ENCODE data around the gene TAB2. TPM values are rescaled to one million over a fixed set of nuclear protein-coding genes. Genes with fewer than 3 reads are reported as not detected.
A peak's percentile ranks its signal among the peaks of the same experiment; 100 is the strongest.

Gene TAB2
- total RNA-seq, 1 donor from 2014 or later: 50.6 TPM

- no peak overlapping the region for H3K4me3 Mint-ChIP-seq (ENCODE audit: unreplicated experiment)
- no peak overlapping the region for H3K27ac Mint-ChIP-seq (ENCODE audit: unreplicated experiment)
- no peak for TF ChIP-seq CTCF (IDR thresholded peaks at IDR 0.05)
- no peaks in the 10 kb centered on the region for H3K27me3 Mint-ChIP-seq (ENCODE audit: unreplicated experiment)
- H3K9me3 Mint-ChIP-seq (ENCODE audit: unreplicated experiment): no peaks in the 10 kb centered on the region
- no peak for DNase-seq (ENCODE audit: extremely low spot score, unreplicated experiment)
- peaks cover 20% of the 10 kb centered on the region for H3K4me1 Mint-ChIP-seq (ENCODE audit: unreplicated experiment)
- H3K36me3 Mint-ChIP-seq (ENCODE audit: unreplicated experiment): peaks cover 16% of the 10 kb centered on the region
Observed at GRCh38 chr6:149368065-149368464, 50.6 kb downstream of the TAB2 start.

GRCh38 chr6:149371154-149371553 lies 53.6 kb downstream of the TAB2 start:
- Mint-ChIP-seq H3K27ac (ENCODE audit: unreplicated experiment) (peak overlapping the region; percentile 45), H3K4me3 (ENCODE audit: unreplicated experiment) (no peak overlapping the region), H3K9me3 (ENCODE audit: unreplicated experiment) (no peaks in the 10 kb centered on the region), H3K4me1 (ENCODE audit: unreplicated experiment) (peaks cover 3% of the 10 kb centered on the region), H3K27me3 (ENCODE audit: unreplicated experiment) (no peaks in the 10 kb centered on the region), H3K36me3 (ENCODE audit: unreplicated experiment) (peaks cover 25% of the 10 kb centered on the region)
- no peak for TF ChIP-seq CTCF (IDR thresholded peaks at IDR 0.05)
- no peak for DNase-seq (ENCODE audit: extremely low spot score, unreplicated experiment)

GRCh38 chr6:149372062-149372461 lies 54.5 kb downstream of the TAB2 start:
- no peak for TF ChIP-seq CTCF (IDR thresholded peaks at IDR 0.05)
- no peak for DNase-seq (ENCODE audit: extremely low spot score, unreplicated experiment)
- H3K4me1 Mint-ChIP-seq (ENCODE audit: unreplicated experiment): peaks cover 3% of the 10 kb centered on the region
- no peak overlapping the region for H3K27ac Mint-ChIP-seq (ENCODE audit: unreplicated experiment)
- H3K4me3 Mint-ChIP-seq (ENCODE audit: unreplicated experiment): no peak overlapping the region
- H3K27me3 Mint-ChIP-seq (ENCODE audit: unreplicated experiment): no peaks in the 10 kb centered on the region
- peaks cover 25% of the 10 kb centered on the region for H3K36me3 Mint-ChIP-seq (ENCODE audit: unreplicated experiment)
- no peaks in the 10 kb centered on the region for H3K9me3 Mint-ChIP-seq (ENCODE audit: unreplicated experiment)

GRCh38 chr6:149373511-149373910 lies 56.0 kb downstream of the TAB2 start:
- Mint-ChIP-seq H3K27ac (ENCODE audit: unreplicated experiment) (no peak overlapping the region), H3K36me3 (ENCODE audit: unreplicated experiment) (peaks cover 34% of the 10 kb centered on the region), H3K4me3 (ENCODE audit: unreplicated experiment) (no peak overlapping the region), H3K4me1 (ENCODE audit: unreplicated experiment) (peaks cover 3% of the 10 kb centered on the region), H3K27me3 (ENCODE audit: unreplicated experiment) (no peaks in the 10 kb centered on the region), H3K9me3 (ENCODE audit: unreplicated experiment) (no peaks in the 10 kb centered on the region)
- TF ChIP-seq CTCF (IDR thresholded peaks at IDR 0.05): no peak
- DNase-seq (ENCODE audit: extremely low spot score, unreplicated experiment): no peak

- Mint-ChIP-seq H3K9me3 (ENCODE audit: unreplicated experiment) (no peaks in the 10 kb centered on the region), H3K4me3 (ENCODE audit: unreplicated experiment) (no peak overlapping the region)
Observed at GRCh38 chr6:149379977-149380376, 62.5 kb downstream of the TAB2 start.

More at GRCh38 chr6:149379977-149380376, 62.5 kb downstream of the TAB2 start:
- Mint-ChIP-seq H3K27me3 (ENCODE audit: unreplicated experiment) (no peaks in the 10 kb centered on the region), H3K27ac (ENCODE audit: unreplicated experiment) (no peak overlapping the region), H3K36me3 (ENCODE audit: unreplicated experiment) (peaks cover 46% of the 10 kb centered on the region), H3K4me1 (ENCODE audit: unreplicated experiment) (peaks cover 2% of the 10 kb centered on the region)
- no peak for TF ChIP-seq CTCF (IDR thresholded peaks at IDR 0.05)
- DNase-seq (ENCODE audit: extremely low spot score, unreplicated experiment): no peak

Measured in osteocyte (in vitro differentiated cells).